SU-DHL-6 (cell line): Measurements from ENCODE around the gene HTR4.

Experiments used
- H2AFZ ChIP-seq: fragments of 200-600 bp; sonication (generic); 2 replicates; pipeline ENCODE4 v1.6.1; 2014; ENCODE audit warnings: low read depth, mild to moderate bottlenecking, moderate library complexity, mixed read lengths, antibody characterized with exemption, low read length; ENCODE audit not compliant: severe bottlenecking
- H3F3A ChIP-seq: fragments of 200-600 bp; shearing (Covaris generic); 2 replicates; pipeline ENCODE4 v1.6.0; 2016; ENCODE audit warnings: antibody characterized with exemption, mild to moderate bottlenecking; ENCODE audit not compliant: insufficient read depth
- H3K27ac ChIP-seq: fragments of 200-600 bp; sonication (generic); 2 replicates; pipeline ENCODE4 v1.5.1; 2016; ENCODE audit warnings: low read depth, mild to moderate bottlenecking, low read length, moderate library complexity, mixed read lengths
- H3K27me3 ChIP-seq: fragments of 200-600 bp; sonication (generic), shearing (Covaris generic); 2 replicates; pipeline ENCODE4 v1.6.0; 2014; ENCODE audit warnings: mild to moderate bottlenecking, low read length
- H3K36me3 ChIP-seq: fragments of 200-600 bp; sonication (generic); 2 replicates; pipeline ENCODE4 v1.6.1; 2014; ENCODE audit warnings: mild to moderate bottlenecking, low read length, mixed read lengths
- H3K4me2 ChIP-seq: fragments of 300-600, 200-600 bp; shearing (Covaris generic), sonication (generic); 2 replicates; pipeline ENCODE4 v1.6.0; 2014; ENCODE audit warnings: low read length, low read depth, mild to moderate bottlenecking; ENCODE audit not compliant: poor library complexity, severe bottlenecking
- H3K4me3 ChIP-seq: fragments of 200-600 bp; sonication (generic); 2 replicates; pipeline ENCODE4 v1.5.1; 2014; ENCODE audit warnings: antibody characterized with exemption, low read length, mild to moderate bottlenecking, mixed read lengths; ENCODE audit not compliant: insufficient read depth, poor library complexity, severe bottlenecking
- H3K79me2 ChIP-seq: fragments of 200-600 bp; sonication (generic); 2 replicates; pipeline ENCODE4 v1.6.1; 2014; ENCODE audit warnings: mild to moderate bottlenecking, low read length, moderate library complexity; ENCODE audit not compliant: insufficient read depth
- H3K9ac ChIP-seq: fragments of 200-600 bp; sonication (generic); 2 replicates; pipeline ENCODE4 v1.7.0; 2014; ENCODE audit warnings: mild to moderate bottlenecking, low read length
- H3K9me2 ChIP-seq: fragments of 200-600 bp; sonication (generic); replicated peaks from 2 replicates; pipeline ENCODE4 v1.6.1; 2014; ENCODE audit warnings: low read length; ENCODE audit not compliant: insufficient read depth
- H3K9me3 ChIP-seq: fragments of 200-600 bp; sonication (generic); 2 replicates; pipeline ENCODE4 v1.6.1; 2014; ENCODE audit warnings: low read length, mixed read lengths; ENCODE audit not compliant: insufficient read depth
- H4K20me1 ChIP-seq: fragments of 200-600 bp; sonication (generic); 2 replicates; pipeline ENCODE4 v1.6.1; 2014; ENCODE audit warnings: low read depth, mild to moderate bottlenecking, antibody characterized with exemption, low read length, moderate library complexity, mixed read lengths
- EZH2phosphoT487 ChIP-seq: fragments of 200-600 bp; sonication (generic), shearing (Covaris generic); conservative IDR thresholded peaks from 2 replicates; pipeline ENCODE4 v1.6.1; 2018; ENCODE audit warnings: mild to moderate bottlenecking, antibody characterized with exemption, low read length, moderate library complexity, mixed read lengths
- TF ChIP-seq, protein P1 (sequence below): fragments of 200-600 bp; sonication (generic); IDR thresholded peaks from one replicate; pipeline ENCODE4 v1.5.1; 2017; ENCODE audit warnings: antibody characterized with exemption, mild to moderate bottlenecking, low read length, moderate library complexity; ENCODE audit not compliant: insufficient read depth, poor library complexity, severe bottlenecking

The HTR4 gene

DNA sequence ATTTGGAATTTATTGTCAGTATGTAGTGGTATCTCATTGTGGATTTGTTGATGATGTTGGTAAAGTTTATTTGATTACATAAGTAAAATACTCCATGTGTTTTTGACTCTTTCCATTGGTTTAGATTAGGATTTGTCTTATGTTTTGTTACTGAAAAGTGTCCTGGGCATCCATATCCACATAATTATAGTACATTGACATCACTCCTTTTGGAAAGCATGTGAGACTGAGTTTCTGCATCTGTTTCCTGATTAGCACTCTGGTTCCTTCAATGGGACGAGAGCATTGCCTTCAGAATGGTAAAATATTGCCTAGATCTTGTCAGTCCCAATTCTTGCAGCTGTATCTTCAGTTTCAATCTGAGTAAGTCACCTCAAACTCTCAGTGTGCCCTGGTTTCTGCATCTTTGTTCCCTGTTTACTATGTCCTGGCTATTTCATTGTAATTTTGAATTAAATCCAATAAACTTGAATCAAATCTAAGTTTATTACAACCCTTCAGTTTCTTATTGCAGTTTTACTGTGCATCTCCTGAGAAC, 142.4 kb downstream of the HTR4 start:
- no peaks in the 10 kb centered on the region for H3K27me3 ChIP-seq
- no peaks in the 10 kb centered on the region for H4K20me1 ChIP-seq
- H3K4me2 ChIP-seq = no peak overlapping the region
- H2AFZ ChIP-seq = no peak overlapping the region
- H3K4me3 ChIP-seq = no peak overlapping the region
- H3K79me2 ChIP-seq = no peaks in the 10 kb centered on the region
- no peaks in the 10 kb centered on the region for H3K9me2 ChIP-seq
- H3K9me3 ChIP-seq = no peaks in the 10 kb centered on the region
- no peaks in the 10 kb centered on the region for H3K36me3 ChIP-seq
- no peaks in the 10 kb centered on the region for H3F3A ChIP-seq
- no peak for TF ChIP-seq EZH2phosphoT487
- TF ChIP-seq, protein P1, sequence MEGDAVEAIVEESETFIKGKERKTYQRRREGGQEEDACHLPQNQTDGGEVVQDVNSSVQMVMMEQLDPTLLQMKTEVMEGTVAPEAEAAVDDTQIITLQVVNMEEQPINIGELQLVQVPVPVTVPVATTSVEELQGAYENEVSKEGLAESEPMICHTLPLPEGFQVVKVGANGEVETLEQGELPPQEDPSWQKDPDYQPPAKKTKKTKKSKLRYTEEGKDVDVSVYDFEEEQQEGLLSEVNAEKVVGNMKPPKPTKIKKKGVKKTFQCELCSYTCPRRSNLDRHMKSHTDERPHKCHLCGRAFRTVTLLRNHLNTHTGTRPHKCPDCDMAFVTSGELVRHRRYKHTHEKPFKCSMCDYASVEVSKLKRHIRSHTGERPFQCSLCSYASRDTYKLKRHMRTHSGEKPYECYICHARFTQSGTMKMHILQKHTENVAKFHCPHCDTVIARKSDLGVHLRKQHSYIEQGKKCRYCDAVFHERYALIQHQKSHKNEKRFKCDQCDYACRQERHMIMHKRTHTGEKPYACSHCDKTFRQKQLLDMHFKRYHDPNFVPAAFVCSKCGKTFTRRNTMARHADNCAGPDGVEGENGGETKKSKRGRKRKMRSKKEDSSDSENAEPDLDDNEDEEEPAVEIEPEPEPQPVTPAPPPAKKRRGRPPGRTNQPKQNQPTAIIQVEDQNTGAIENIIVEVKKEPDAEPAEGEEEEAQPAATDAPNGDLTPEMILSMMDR = no peak
- H3K27ac ChIP-seq = no peak overlapping the region
- no peak overlapping the region for H3K9ac ChIP-seq

DNA sequence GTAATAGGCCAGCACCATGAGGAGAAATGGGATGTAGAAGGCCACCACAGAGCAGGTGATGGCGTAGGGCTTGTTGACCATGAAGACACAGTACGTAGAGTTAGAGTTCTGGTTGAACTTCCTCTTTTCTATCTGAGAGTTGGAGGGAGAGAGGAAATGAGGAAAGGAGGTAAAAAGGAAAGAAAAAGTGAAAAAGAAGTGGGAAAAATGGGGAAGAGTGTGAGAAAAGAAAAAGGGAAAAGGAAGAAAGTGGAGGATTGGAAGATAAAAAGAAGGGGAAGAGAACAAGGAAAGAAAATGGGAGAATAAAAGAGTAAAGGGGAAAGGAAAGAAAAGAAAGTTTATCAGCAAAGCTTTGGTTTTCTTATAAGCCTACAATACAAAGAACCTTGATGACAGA, 144.4 kb downstream of the HTR4 start:
- Histone ChIP-seq H2AFZ (no peak overlapping the region), H3K9me3 (no peaks in the 10 kb centered on the region), H3K27me3 (no peaks in the 10 kb centered on the region), H3K9ac (no peak overlapping the region), H3K27ac (no peak overlapping the region), H3K36me3 (no peaks in the 10 kb centered on the region), H3K4me2 (no peak overlapping the region), H3K9me2 (no peaks in the 10 kb centered on the region), H3K79me2 (no peaks in the 10 kb centered on the region), H3F3A (no peaks in the 10 kb centered on the region), H3K4me3 (no peak overlapping the region), H4K20me1 (no peaks in the 10 kb centered on the region)
- TF ChIP-seq EZH2phosphoT487 = no peak
- TF ChIP-seq, protein P1 = no peak

DNA sequence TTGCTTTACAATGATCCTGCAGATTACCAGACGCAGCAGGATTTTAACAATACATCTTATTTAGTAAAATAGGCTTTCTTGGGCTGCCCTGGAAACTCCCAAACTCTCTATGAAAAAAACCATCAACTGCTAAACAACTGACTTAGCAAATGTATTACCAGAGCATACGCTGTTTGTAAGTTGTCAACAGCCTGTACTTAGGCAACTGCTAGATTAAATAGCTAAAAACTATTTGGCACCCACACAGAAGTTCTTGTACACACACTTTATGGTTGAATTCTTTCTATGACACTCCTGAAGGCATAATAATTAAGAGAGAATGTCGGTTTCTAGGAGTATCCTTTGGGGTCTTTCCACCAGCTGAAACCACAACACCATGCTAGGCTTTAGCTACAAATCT, 146.7 kb downstream of the HTR4 start:
- Histone ChIP-seq H4K20me1 (no peaks in the 10 kb centered on the region), H3K4me3 (no peak overlapping the region), H3F3A (no peaks in the 10 kb centered on the region), H3K4me2 (no peak overlapping the region), H2AFZ (no peak overlapping the region), H3K79me2 (no peaks in the 10 kb centered on the region), H3K9me2 (no peaks in the 10 kb centered on the region), H3K9me3 (no peaks in the 10 kb centered on the region), H3K9ac (no peak overlapping the region), H3K27me3 (no peaks in the 10 kb centered on the region), H3K27ac (no peak overlapping the region), H3K36me3 (no peaks in the 10 kb centered on the region)
- TF ChIP-seq, protein P1 = no peak
- TF ChIP-seq EZH2phosphoT487 = no peak
